ENCODE data around the gene GPC5.

The GPC5 gene

GRCh38 chr13:91537376-91537775 lies 139.0 kb downstream of the GPC5 start:
- Histone ChIP-seq H3K27me3 (ENCODE audit: insufficient read depth, low read length) (peaks cover under 1% of the 10 kb centered on the region; the same call in 1 of the 2 replicates), H4K20me1 (ENCODE audit: insufficient read depth, low read length) (no peaks in the 10 kb centered on the region), H3K27ac (ENCODE audit: low read depth, low read length, poor library complexity, severe bottlenecking) (no peak overlapping the region), H3K9me3 (ENCODE audit: low read length) (no peaks in the 10 kb centered on the region), H3K36me3 (ENCODE audit: insufficient read depth, low read length) (no peaks in the 10 kb centered on the region), H3F3A (ENCODE audit: insufficient read depth, low read length) (no peaks in the 10 kb centered on the region), H3K4me3 (ENCODE audit: low read depth, low read length, poor library complexity, severe bottlenecking) (no peak overlapping the region), H3K79me2 (ENCODE audit: insufficient read depth, low read length) (no peaks in the 10 kb centered on the region), H2AFZ (ENCODE audit: low read length) (no peak overlapping the region), H3K4me2 (ENCODE audit: low read length) (no peak overlapping the region), H3K4me1 (ENCODE audit: insufficient read depth, low read length, severe bottlenecking) (no peaks in the 10 kb centered on the region), H3K9me2 (ENCODE audit: low read depth, low read length) (no peaks in the 10 kb centered on the region), H3K9ac (ENCODE audit: low read length) (no peak overlapping the region)
- TF ChIP-seq EZH2 (IDR thresholded peaks at IDR 0.05; ENCODE audit: borderline replicate concordance, low read length) (no peak), CTCF (IDR thresholded peaks at IDR 0.05; ENCODE audit: low read length) (no peak)

DNA sequence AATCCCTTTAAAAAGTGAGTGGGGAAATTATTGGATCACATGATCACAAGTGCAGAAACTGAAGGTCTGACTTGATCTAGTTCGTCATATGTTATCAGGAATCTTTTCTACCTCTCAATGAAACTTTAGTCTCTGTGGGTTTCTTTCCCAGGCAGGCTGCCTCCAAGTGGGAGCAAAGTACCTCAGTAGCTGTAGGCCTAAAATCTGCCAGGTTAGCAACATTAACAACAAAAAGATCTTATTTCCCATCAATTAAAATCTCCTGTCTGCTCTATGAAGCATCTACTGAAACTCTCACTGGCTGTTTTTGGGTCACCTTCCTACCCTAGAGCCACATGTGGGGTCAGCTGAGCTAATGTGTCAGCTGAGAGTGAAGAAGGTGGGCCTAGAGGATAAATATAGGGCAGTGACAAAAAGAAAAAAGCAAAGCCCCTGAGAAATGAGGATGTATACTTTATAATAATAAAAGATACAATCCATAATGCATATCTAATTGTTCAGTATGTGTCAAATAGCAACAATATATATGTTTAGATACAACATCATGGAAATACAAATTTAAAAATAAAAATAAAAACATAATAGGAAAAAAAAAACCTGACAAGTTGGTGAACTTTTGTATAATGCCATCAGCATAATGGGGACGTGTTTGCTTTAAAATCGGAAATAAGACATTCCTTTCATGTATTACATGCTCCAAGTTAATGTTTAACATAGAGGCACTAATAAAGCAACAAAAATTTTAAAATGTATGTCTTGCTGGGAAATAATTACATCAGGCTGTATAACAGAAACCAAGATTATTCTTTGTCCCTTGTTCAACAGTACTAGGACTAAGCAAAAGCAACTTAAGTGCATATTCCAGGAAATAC lies 141.1 kb downstream of the GPC5 start:
- Histone ChIP-seq H3K27me3 (ENCODE audit: insufficient read depth, low read length) (no peaks in the 10 kb centered on the region), H3K27ac (ENCODE audit: low read depth, low read length, poor library complexity, severe bottlenecking) (no peak overlapping the region), H4K20me1 (ENCODE audit: insufficient read depth, low read length) (no peaks in the 10 kb centered on the region), H3K9me3 (ENCODE audit: low read length) (no peaks in the 10 kb centered on the region), H3K9me2 (ENCODE audit: low read depth, low read length) (no peaks in the 10 kb centered on the region), H3K4me1 (ENCODE audit: insufficient read depth, low read length, severe bottlenecking) (no peaks in the 10 kb centered on the region), H3K36me3 (ENCODE audit: insufficient read depth, low read length) (no peaks in the 10 kb centered on the region), H3F3A (ENCODE audit: insufficient read depth, low read length) (no peaks in the 10 kb centered on the region), H2AFZ (ENCODE audit: low read length) (no peak overlapping the region), H3K4me3 (ENCODE audit: low read depth, low read length, poor library complexity, severe bottlenecking) (no peak overlapping the region), H3K4me2 (ENCODE audit: low read length) (no peak overlapping the region), H3K9ac (ENCODE audit: low read length) (no peak overlapping the region), H3K79me2 (ENCODE audit: insufficient read depth, low read length) (no peaks in the 10 kb centered on the region)
- TF ChIP-seq CTCF (IDR thresholded peaks at IDR 0.05; ENCODE audit: low read length) (no peak), EZH2 (IDR thresholded peaks at IDR 0.05; ENCODE audit: borderline replicate concordance, low read length) (no peak)

DNA sequence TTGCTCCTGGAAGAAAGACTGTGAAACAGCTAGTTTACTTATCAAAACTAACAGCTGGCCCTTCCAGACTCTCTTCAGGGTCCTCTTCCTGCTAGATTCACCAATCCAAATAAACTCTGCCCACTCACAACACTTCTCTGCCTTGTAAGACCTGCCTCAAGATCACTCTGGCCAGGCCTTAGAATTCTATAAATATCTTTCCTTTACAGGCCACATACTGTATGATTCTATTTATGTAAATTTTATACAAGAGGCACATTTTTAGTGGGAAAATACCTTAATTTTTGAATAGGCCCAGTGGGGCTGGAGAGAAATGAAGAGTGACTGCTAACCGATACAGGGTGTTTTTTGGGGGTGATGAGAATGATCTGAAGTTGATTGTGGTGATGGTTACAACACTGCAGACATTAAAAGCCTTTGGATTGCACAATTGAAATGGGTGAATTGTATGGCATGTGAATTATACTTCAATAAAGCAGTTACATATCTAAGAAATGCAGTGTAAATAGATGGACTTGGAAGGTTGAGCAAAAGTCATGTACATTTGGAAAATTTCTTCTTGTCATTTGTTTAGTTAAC lies 141.8 kb downstream of the GPC5 start:
- no peaks in the 10 kb centered on the region; the same call in 1 of the 2 replicates for H3K9me2 ChIP-seq (ENCODE audit: low read depth, low read length)
- H3K4me2 ChIP-seq (ENCODE audit: low read length), result no peak overlapping the region

More for the DNA sequence above, 141.8 kb downstream of the GPC5 start:
- Histone ChIP-seq H3K27me3 (ENCODE audit: insufficient read depth, low read length) (no peaks in the 10 kb centered on the region), H3K4me1 (ENCODE audit: insufficient read depth, low read length, severe bottlenecking) (no peaks in the 10 kb centered on the region), H4K20me1 (ENCODE audit: insufficient read depth, low read length) (no peaks in the 10 kb centered on the region), H3K9ac (ENCODE audit: low read length) (no peak overlapping the region), H3K27ac (ENCODE audit: low read depth, low read length, poor library complexity, severe bottlenecking) (no peak overlapping the region), H3K79me2 (ENCODE audit: insufficient read depth, low read length) (no peaks in the 10 kb centered on the region), H2AFZ (ENCODE audit: low read length) (no peak overlapping the region), H3K36me3 (ENCODE audit: insufficient read depth, low read length) (no peaks in the 10 kb centered on the region), H3F3A (ENCODE audit: insufficient read depth, low read length) (no peaks in the 10 kb centered on the region), H3K4me3 (ENCODE audit: low read depth, low read length, poor library complexity, severe bottlenecking) (no peak overlapping the region), H3K9me3 (ENCODE audit: low read length) (no peaks in the 10 kb centered on the region)
- no peak for TF ChIP-seq CTCF (IDR thresholded peaks at IDR 0.05; ENCODE audit: low read length)
- no peak for TF ChIP-seq EZH2 (IDR thresholded peaks at IDR 0.05; ENCODE audit: borderline replicate concordance, low read length)

All from OCI-LY1 (cell line).